PC-9 (cell line): ENCODE measurements around the gene ATP7A.

ENCODE experiments used
- CTCF ChIP-seq: fragments of 200-600 bp; sonication (generic); conservative IDR thresholded peaks from 2 replicates; pipeline ENCODE4 v1.6.1; 2017; ENCODE audit warnings: mixed run types, antibody characterized with exemption, mild to moderate bottlenecking, moderate library complexity
- EZH2 ChIP-seq: fragments of 200-600 bp; sonication (generic); IDR thresholded peaks from 2 replicates; pipeline ENCODE4 v1.8.0; 2017; ENCODE audit warnings: antibody characterized with exemption, low read depth

- TF ChIP-seq CTCF = no peak
- no peak for TF ChIP-seq EZH2
Measured at GRCh38 chrX:77875372-77875771, 35.1 kb upstream of the ATP7A start.
